Activated T-cell treated with anti-CD3 and anti-CD28 coated beads, Interleukin-2, amount 50 U/mL, for 24 hours (primary cell): ENCODE data around the gene TRIM9.

Experiments used
- DNase-seq: peaks from one replicate; pipeline ENCODE4 v3.0.0-alpha.2; 2020
- H3K27ac Mint-ChIP-seq: 2 replicates; pipeline ENCODE4 v1.8.0; 2020; ENCODE audit warnings: mild to moderate bottlenecking, mixed read lengths
- H3K27me3 Mint-ChIP-seq: 2 replicates; pipeline ENCODE4 v1.8.0; 2020; ENCODE audit warnings: mixed read lengths
- H3K36me3 Mint-ChIP-seq: 2 replicates; pipeline ENCODE4 v1.8.0; 2020; ENCODE audit warnings: low read depth, mixed read lengths
- H3K4me1 Mint-ChIP-seq: 2 replicates; pipeline ENCODE4 v1.8.0; 2020; ENCODE audit warnings: low read depth, mixed read lengths
- H3K4me3 Mint-ChIP-seq: 2 replicates; pipeline ENCODE4 v1.8.0; 2020; ENCODE audit warnings: mild to moderate bottlenecking, moderate library complexity, mixed read lengths
- H3K9me3 Mint-ChIP-seq: 2 replicates; pipeline ENCODE4 v1.8.0; 2020; ENCODE audit warnings: mixed read lengths

The TRIM9 gene

GRCh38 chr14:51056421-51056820 is 38.5 kb downstream of the TRIM9 start:
- no peaks in the 10 kb centered on the region for H3K27me3 Mint-ChIP-seq
- H3K4me3 Mint-ChIP-seq = no peak overlapping the region

GRCh38 chr14:51053157-51053556 is 41.7 kb downstream of the TRIM9 start:
- Mint-ChIP-seq H3K9me3 (no peaks in the 10 kb centered on the region), H3K4me1 (no peaks in the 10 kb centered on the region), H3K36me3 (no peaks in the 10 kb centered on the region), H3K4me3 (no peak overlapping the region), H3K27ac (no peak overlapping the region), H3K27me3 (no peaks in the 10 kb centered on the region)
- DNase-seq = no peak

More at GRCh38 chr14:51056421-51056820, 38.5 kb downstream of the TRIM9 start:
- Mint-ChIP-seq H3K36me3 (no peaks in the 10 kb centered on the region), H3K9me3 (no peaks in the 10 kb centered on the region), H3K27ac (no peak overlapping the region), H3K4me1 (no peaks in the 10 kb centered on the region)
- DNase-seq = no peak

GRCh38 chr14:51044961-51045360 is 49.9 kb downstream of the TRIM9 start:
- Mint-ChIP-seq H3K9me3 (no peaks in the 10 kb centered on the region), H3K36me3 (no peaks in the 10 kb centered on the region), H3K4me3 (no peak overlapping the region), H3K27me3 (no peaks in the 10 kb centered on the region), H3K27ac (no peak overlapping the region), H3K4me1 (no peaks in the 10 kb centered on the region)
- DNase-seq = no peak

- Mint-ChIP-seq H3K27ac (no peak overlapping the region), H3K36me3 (no peaks in the 10 kb centered on the region), H3K4me3 (no peak overlapping the region), H3K9me3 (no peaks in the 10 kb centered on the region), H3K27me3 (no peaks in the 10 kb centered on the region), H3K4me1 (no peaks in the 10 kb centered on the region)
- DNase-seq = no peak
Measured at GRCh38 chr14:51041883-51042282, 53.0 kb downstream of the TRIM9 start.

- no peak for DNase-seq
- Mint-ChIP-seq H3K4me3 (no peak overlapping the region), H3K27ac (no peak overlapping the region), H3K27me3 (no peaks in the 10 kb centered on the region), H3K36me3 (no peaks in the 10 kb centered on the region), H3K4me1 (no peaks in the 10 kb centered on the region), H3K9me3 (no peaks in the 10 kb centered on the region)
Measured at GRCh38 chr14:51041108-51041531, 53.8 kb downstream of the TRIM9 start.

- Mint-ChIP-seq H3K4me1 (no peaks in the 10 kb centered on the region), H3K27me3 (no peaks in the 10 kb centered on the region), H3K4me3 (no peak overlapping the region), H3K36me3 (no peaks in the 10 kb centered on the region), H3K27ac (no peak overlapping the region), H3K9me3 (no peaks in the 10 kb centered on the region)
- no peak for DNase-seq
Measured at GRCh38 chr14:51039252-51039651, 55.7 kb downstream of the TRIM9 start.

- Mint-ChIP-seq H3K36me3 (no peaks in the 10 kb centered on the region), H3K27ac (no peak overlapping the region), H3K27me3 (no peaks in the 10 kb centered on the region), H3K9me3 (no peaks in the 10 kb centered on the region), H3K4me1 (no peaks in the 10 kb centered on the region), H3K4me3 (no peak overlapping the region)
- no peak for DNase-seq
Measured at GRCh38 chr14:51035611-51036192, 59.2 kb downstream of the TRIM9 start.

- Mint-ChIP-seq H3K27me3 (no peaks in the 10 kb centered on the region), H3K9me3 (no peaks in the 10 kb centered on the region), H3K4me1 (no peaks in the 10 kb centered on the region), H3K27ac (no peak overlapping the region), H3K4me3 (no peak overlapping the region), H3K36me3 (no peaks in the 10 kb centered on the region)
- no peak for DNase-seq
Measured at GRCh38 chr14:51028851-51029754, 65.8 kb downstream of the TRIM9 start.

- no peak overlapping the region for H3K4me3 Mint-ChIP-seq
- H3K9me3 Mint-ChIP-seq = no peaks in the 10 kb centered on the region
Measured at GRCh38 chr14:51028361-51028760, 66.5 kb downstream of the TRIM9 start.

GRCh38 chr14:51024377-51024776 is 70.5 kb downstream of the TRIM9 start:
- Mint-ChIP-seq H3K36me3 (no peaks in the 10 kb centered on the region), H3K27ac (no peak overlapping the region), H3K4me1 (no peaks in the 10 kb centered on the region), H3K4me3 (no peak overlapping the region), H3K27me3 (no peaks in the 10 kb centered on the region), H3K9me3 (no peaks in the 10 kb centered on the region)
- DNase-seq = no peak

More at GRCh38 chr14:51028361-51028760, 66.5 kb downstream of the TRIM9 start:
- Mint-ChIP-seq H3K27me3 (no peaks in the 10 kb centered on the region), H3K4me1 (no peaks in the 10 kb centered on the region), H3K27ac (no peak overlapping the region), H3K36me3 (no peaks in the 10 kb centered on the region)
- DNase-seq = no peak

- no peaks in the 10 kb centered on the region for H3K36me3 Mint-ChIP-seq
- no peak for DNase-seq
- no peak overlapping the region for H3K4me3 Mint-ChIP-seq
- H3K4me1 Mint-ChIP-seq = no peaks in the 10 kb centered on the region
- no peaks in the 10 kb centered on the region for H3K9me3 Mint-ChIP-seq
- H3K27ac Mint-ChIP-seq = no peak overlapping the region
- H3K27me3 Mint-ChIP-seq = no peaks in the 10 kb centered on the region
Measured at GRCh38 chr14:51023964-51024363, 70.9 kb downstream of the TRIM9 start.

GRCh38 chr14:51022769-51023168 is 72.1 kb downstream of the TRIM9 start:
- H3K9me3 Mint-ChIP-seq = no peaks in the 10 kb centered on the region
- DNase-seq = no peak
- H3K27me3 Mint-ChIP-seq = no peaks in the 10 kb centered on the region
- no peaks in the 10 kb centered on the region for H3K36me3 Mint-ChIP-seq
- no peaks in the 10 kb centered on the region for H3K4me1 Mint-ChIP-seq
- H3K27ac Mint-ChIP-seq = no peak overlapping the region
- H3K4me3 Mint-ChIP-seq = no peak overlapping the region

- no peak overlapping the region for H3K4me3 Mint-ChIP-seq
- H3K9me3 Mint-ChIP-seq = no peaks in the 10 kb centered on the region
- no peak for DNase-seq
- H3K36me3 Mint-ChIP-seq = no peaks in the 10 kb centered on the region
- H3K4me1 Mint-ChIP-seq = no peaks in the 10 kb centered on the region
- H3K27ac Mint-ChIP-seq = no peak overlapping the region
- no peaks in the 10 kb centered on the region for H3K27me3 Mint-ChIP-seq
Measured at GRCh38 chr14:51020024-51020710, 74.7 kb downstream of the TRIM9 start.

- Mint-ChIP-seq H3K36me3 (no peaks in the 10 kb centered on the region), H3K9me3 (no peaks in the 10 kb centered on the region), H3K27me3 (no peaks in the 10 kb centered on the region), H3K27ac (no peak overlapping the region), H3K4me3 (no peak overlapping the region), H3K4me1 (no peaks in the 10 kb centered on the region)
- DNase-seq = no peak
Measured at GRCh38 chr14:51019089-51019488, 75.8 kb downstream of the TRIM9 start.

GRCh38 chr14:51018521-51018920 is 76.4 kb downstream of the TRIM9 start:
- DNase-seq = no peak
- Mint-ChIP-seq H3K27ac (no peak overlapping the region), H3K4me1 (no peaks in the 10 kb centered on the region), H3K4me3 (no peak overlapping the region), H3K27me3 (no peaks in the 10 kb centered on the region), H3K36me3 (no peaks in the 10 kb centered on the region), H3K9me3 (no peaks in the 10 kb centered on the region)
